Measurements from ENCODE around the gene SEC22A. TPM values are rescaled to one million over a fixed set of nuclear protein-coding genes. Genes with fewer than 3 reads are reported as not detected.

Gene SEC22A
- total and polyA plus RNA-seq, 10 of the 15 experiments (the other 5 are each of a cell fraction or from before 2014, with no cell fraction given) = 19.3 to 70.3 (median 36.7) TPM

GRCh38 chr3:123300583-123300982 is 98.8 kb downstream of the SEC22A start:
- no peaks in the 10 kb centered on the region for H3K9me3 ChIP-seq (replicated peaks; ENCODE audit: control insufficient read depth, insufficient read depth, low read length)
- H3K36me3 ChIP-seq (ENCODE audit: control insufficient read depth in 2 of 2, insufficient read depth in 2 of 2, low read length in 1 of 2) = no peaks in the 10 kb centered on the region
- no peaks in the 10 kb centered on the region for H4K20me1 ChIP-seq (ENCODE audit: control insufficient read depth, insufficient read depth)
- intact Hi-C loops (cut with micrococcal nuclease; ENCODE audit: unreplicated experiment) = no loop called here
- ATAC-seq (no peak; the same call in 2 of the 3 replicates), FAIRE-seq (no peak), DNase-seq (ENCODE audit: low read depth, low spot score) (no peak)
- no peak for TF ChIP-seq BHLHE40 (IDR thresholded peaks at IDR 0.05; ENCODE audit: borderline replicate concordance in 1 of 2, low read depth in 2 of 2, low read length in 1 of 2)
- no peak for TF ChIP-seq ASH2L (IDR thresholded peaks at IDR 0.05; ENCODE audit: borderline replicate concordance, low read depth)
- no peak for TF ChIP-seq ELK1 (IDR thresholded peaks at IDR 0.05; ENCODE audit: low read depth, low read length)
- no peak for TF ChIP-seq SP1 (IDR thresholded peaks at IDR 0.05; ENCODE audit: low read depth, low read length)
- TF ChIP-seq REST (IDR thresholded peaks at IDR 0.05; ENCODE audit: low read depth, low read length) = no peak
- no peak for TF ChIP-seq ZBTB33 (IDR thresholded peaks at IDR 0.05)
- no peaks in the 10 kb centered on the region for H3K27me3 ChIP-seq (replicated peaks in 1 of 2; ENCODE audit: control insufficient read depth in 2 of 2, insufficient read depth in 2 of 2, low read length in 1 of 2)
- SMC1A ChIA-PET (ENCODE audit: uncharacterized antibody, unreplicated experiment) = no interaction called here
- WGBS (ENCODE audit: insufficient coverage, insufficient replicate concordance, low lambda C conversion rate, missing lambda C conversion rate) = 30% methylated on average over 8 of the region's 8 CpGs
- H3K4me3 ChIP-seq = no peak overlapping the region
- H3K79me2 ChIP-seq (ENCODE audit: control insufficient read depth, insufficient read depth, low read length) = no peaks in the 10 kb centered on the region
- BruUV-seq (replicated peaks) = no TSS peak
- H3K4me1 ChIP-seq (ENCODE audit: control insufficient read depth, insufficient read depth, low read length) = no peaks in the 10 kb centered on the region
- in situ Hi-C loops (cut with MboI) = no loop called here
- H3K9ac ChIP-seq (ENCODE audit: control insufficient read depth, insufficient read depth, low read length) = no peak overlapping the region
- H2AFZ ChIP-seq (ENCODE audit: control insufficient read depth, low read depth, low read length) = no peak overlapping the region
- no peak overlapping the region for H3K4me2 ChIP-seq (ENCODE audit: control insufficient read depth, insufficient read depth)
- no peak overlapping the region for H3K27ac ChIP-seq (ENCODE audit: control insufficient read depth, insufficient read depth)
- RAD21 ChIA-PET (ENCODE audit: unreplicated experiment) = no interaction called here
- POLR2A ChIA-PET = no interaction called here
- CTCF ChIA-PET = interaction anchor here (0.6 kb wide), 1 partner anchor 257 kb away, joined by 3 read pairs; no protein-coding TSS in a partner anchor

Data from GM12878 (cell line).